ENCODE measurements around the gene MAP1B. TPM values are rescaled to one million over a fixed set of nuclear protein-coding genes. Genes with fewer than 3 reads are reported as not detected.

Gene MAP1B
- total and polyA plus RNA-seq, 2 of the 4 experiments (the other 2 are of a cell fraction) = 41.1 to 183 TPM

- Histone ChIP-seq H3K79me1 (ENCODE audit: low read depth in 1 of 2, low read length in 2 of 2) (no peaks in the 10 kb centered on the region), H3K56ac (ENCODE audit: extremely low read depth, insufficient read depth, low read length) (no peak overlapping the region), H3K18ac (ENCODE audit: low read depth, low read length) (no peak overlapping the region), H2AK9ac (replicated peaks; ENCODE audit: low read depth, low read length, poor library complexity) (no peak overlapping the region), H4K5ac (ENCODE audit: low read depth, low read length) (no peak overlapping the region), H4K20me1 (ENCODE audit: insufficient read depth, low read length) (no peaks in the 10 kb centered on the region), H3K4ac (ENCODE audit: low read depth, low read length) (no peak overlapping the region), H4K91ac (ENCODE audit: insufficient read depth, low read depth, low read length) (no peak overlapping the region), H3K9me1 (ENCODE audit: insufficient read depth, low read length) (no peaks in the 10 kb centered on the region), H3K14ac (replicated peaks; ENCODE audit: low read depth, low read length) (no peak overlapping the region), H2BK5ac (ENCODE audit: low read depth, low read length, poor library complexity, severe bottlenecking) (no peak overlapping the region), H3K36me3 (ENCODE audit: control insufficient read depth, insufficient read depth, low read length) (no peaks in the 10 kb centered on the region), H3K4me2 (ENCODE audit: low read depth, low read length) (no peak overlapping the region), H3K4me1 (ENCODE audit: control insufficient read depth, insufficient read depth, low read length) (no peaks in the 10 kb centered on the region), H2AK5ac (ENCODE audit: low read depth, low read length) (no peak overlapping the region), H2BK120ac (ENCODE audit: low read depth, low read length) (no peak overlapping the region), H3K9me3 (ENCODE audit: control insufficient read depth, insufficient read depth, low read length) (no peaks in the 10 kb centered on the region), H2BK20ac (ENCODE audit: low read depth, low read length) (no peak overlapping the region), H3K27me3 (ENCODE audit: control insufficient read depth, insufficient read depth, low read length) (no peaks in the 10 kb centered on the region), H2AFZ (replicated peaks; ENCODE audit: low read length, poor library complexity) (no peak overlapping the region), H3K23ac (ENCODE audit: low read depth, low read length) (no peak overlapping the region), H2BK15ac (ENCODE audit: low read depth, low read length) (no peak overlapping the region), H3K4me3 (ENCODE audit: insufficient read depth, low read depth, low read length) (no peak overlapping the region), H3K27ac (ENCODE audit: insufficient read depth, low read length) (no peak overlapping the region), H4K8ac (ENCODE audit: low read depth in 2 of 2, low read length in 2 of 2) (no peak overlapping the region), H3K9ac (ENCODE audit: low read depth, low read length) (no peak overlapping the region)
- BruUV-seq (replicated peaks) = no TSS peak
- ChIA-PET POLR2A (ENCODE audit: unreplicated experiment) (no interaction called here), CTCF (no interaction called here)
- ATAC-seq (ENCODE audit: low read depth) = no peak
- dilution Hi-C loops (cut with HindIII; ENCODE audit: low sequenced_read_pairs, unreplicated experiment) = no loop called here
- 0 out of 2 replicates have a peak, but pooled peaks have one; percentile 33 for TF ChIP-seq MAFK (IDR thresholded peaks at IDR 0.05; ENCODE audit: low read depth, low read length)
- no peak for TF ChIP-seq RAD21 (IDR thresholded peaks at IDR 0.05; ENCODE audit: low read length)
- intact Hi-C loops (cut with micrococcal nuclease) = no loop called here
- WGBS, 2 experiments (ENCODE audit: extremely low coverage in 2 of 2, insufficient read length in 1 of 2) = no CpG with 5 or more reads among the region's 1 CpG
- DNase-seq = no peak
- in situ Hi-C loops (cut with MboI; ENCODE audit: low sequenced_read_pairs) = no loop called here
These were observed 15.2 kb upstream of the MAP1B start for GRCh38 chr5:72092074-72092473.
